HL-60/S4 (cell line): Measurements from ENCODE around the gene SNORC.

ENCODE experiments used
- in situ Hi-C: fragments of 300-500 bp; cut with MboI; formaldehyde crosslinking; loops from 2 replicates; pipeline ENCODE4 v1.14.3; 2022; ENCODE audit warnings: low sequenced_read_pairs

Gene SNORC

GRCh38 chr2:232925153-232925820 lies 55.2 kb downstream of the SNORC start:
- in situ Hi-C loops: no loop called here

- in situ Hi-C loops: no loop called here
Observed at GRCh38 chr2:232925821-232926156, 55.7 kb downstream of the SNORC start.

- in situ Hi-C loops: no loop called here
Observed at GRCh38 chr2:232926431-232926939, 56.4 kb downstream of the SNORC start.

- in situ Hi-C loops: no loop called here
Observed at GRCh38 chr2:232927032-232927792, 57.1 kb downstream of the SNORC start.

GRCh38 chr2:232927793-232928550 lies 57.9 kb downstream of the SNORC start:
- in situ Hi-C loops: no loop called here
